ENCODE data around the gene FUCA1. TPM values are rescaled to one million over a fixed set of nuclear protein-coding genes. Genes with fewer than 3 reads are reported as not detected.

The FUCA1 gene
- total RNA-seq, 2 donors from 2014 or later = 9.7 to 14.0 TPM

- Histone ChIP-seq H3K9me3 (ENCODE audit: control insufficient read depth, low read length) (no peaks in the 10 kb centered on the region), H3K36me3 (ENCODE audit: control insufficient read depth, insufficient read depth, low read length) (no peaks in the 10 kb centered on the region), H3K4me3 (ENCODE audit: low read length) (no peak overlapping the region), H3K27me3 (ENCODE audit: control insufficient read depth, insufficient read depth, low read length, poor library complexity, severe bottlenecking) (peaks cover 28% of the 10 kb centered on the region), H3K27ac (ENCODE audit: low read depth, low read length) (no peak overlapping the region), H3K4me1 (ENCODE audit: control insufficient read depth, insufficient read depth, low read length) (no peaks in the 10 kb centered on the region), H3K9ac (ENCODE audit: extremely low read depth, low read length, poor library complexity, severe bottlenecking) (no peak overlapping the region)
- peaks cover 10% of the 10 kb centered on the region for H3K4me1 Mint-ChIP-seq
- TF ChIP-seq CTCF (conservative IDR thresholded peaks at IDR 0.05) = no peak
- no peak overlapping the region for H3K27ac Mint-ChIP-seq
- H3K4me3 Mint-ChIP-seq = no peak overlapping the region
- no peaks in the 10 kb centered on the region for H3K9me3 Mint-ChIP-seq
- WGBS, 2 experiments (ENCODE audit: insufficient coverage in 1 of 2, insufficient read length in 1 of 2) = 93 to 100% methylated on average over 4 of the region's 4 CpGs
- peaks cover 35% of the 10 kb centered on the region for H3K27me3 Mint-ChIP-seq (ENCODE audit: insufficient read depth)
- DNase-seq = no peak
- peaks cover 12% of the 10 kb centered on the region for H3K36me3 Mint-ChIP-seq (ENCODE audit: low read depth)
These were observed 2.6 kb downstream of the FUCA1 start for GRCh38 chr1:23865543-23865930.

- no peaks in the 10 kb centered on the region for H3K9me3 Mint-ChIP-seq
- H3K36me3 Mint-ChIP-seq (ENCODE audit: low read depth) = peaks cover 13% of the 10 kb centered on the region
- peaks cover 28% of the 10 kb centered on the region for H3K27me3 ChIP-seq (ENCODE audit: control insufficient read depth, insufficient read depth, low read length, poor library complexity, severe bottlenecking)
- H3K9ac ChIP-seq (ENCODE audit: extremely low read depth, low read length, poor library complexity, severe bottlenecking) = no peak overlapping the region
- TF ChIP-seq CTCF (conservative IDR thresholded peaks at IDR 0.05) = no peak
- no peaks in the 10 kb centered on the region for H3K4me1 ChIP-seq (ENCODE audit: control insufficient read depth, insufficient read depth, low read length)
- no peak overlapping the region for H3K4me3 ChIP-seq (ENCODE audit: low read length)
- no peak for DNase-seq
- H3K4me1 Mint-ChIP-seq = peaks cover 10% of the 10 kb centered on the region
- peaks cover 32% of the 10 kb centered on the region for H3K27me3 Mint-ChIP-seq (ENCODE audit: insufficient read depth)
- no peak overlapping the region for H3K27ac ChIP-seq (ENCODE audit: low read depth, low read length)
- H3K36me3 ChIP-seq (ENCODE audit: control insufficient read depth, insufficient read depth, low read length) = no peaks in the 10 kb centered on the region
- no peak overlapping the region for H3K4me3 Mint-ChIP-seq
- WGBS, 2 experiments (ENCODE audit: insufficient coverage in 1 of 2, insufficient read length in 1 of 2) = 93 to 94% methylated on average over 11 to 13 of the region's 13 CpGs
- no peak overlapping the region for H3K27ac Mint-ChIP-seq
- no peaks in the 10 kb centered on the region for H3K9me3 ChIP-seq (ENCODE audit: control insufficient read depth, low read length)
These were observed 3.1 kb downstream of the FUCA1 start for GRCh38 chr1:23864801-23865542.

- no peaks in the 10 kb centered on the region for H3K36me3 ChIP-seq (ENCODE audit: control insufficient read depth, insufficient read depth, low read length)
- H3K27me3 Mint-ChIP-seq (ENCODE audit: insufficient read depth) = peaks cover 18% of the 10 kb centered on the region
- no peak overlapping the region for H3K27ac ChIP-seq (ENCODE audit: low read depth, low read length)
- H3K27me3 ChIP-seq (ENCODE audit: control insufficient read depth, insufficient read depth, low read length, poor library complexity, severe bottlenecking) = peaks cover 19% of the 10 kb centered on the region
- TF ChIP-seq CTCF (conservative IDR thresholded peaks at IDR 0.05) = no peak
- H3K4me1 Mint-ChIP-seq = peaks cover 5% of the 10 kb centered on the region
- H3K4me3 Mint-ChIP-seq = no peak overlapping the region
- H3K9me3 ChIP-seq (ENCODE audit: control insufficient read depth, low read length) = no peaks in the 10 kb centered on the region
- no peak for DNase-seq
- 85% methylated on average over 3 of the region's 3 CpGs; no CpG with 5 or more reads in 1 of the 2 experiments for WGBS, 2 experiments (ENCODE audit: insufficient coverage in 1 of 2, insufficient read length in 1 of 2)
- H3K4me1 ChIP-seq (ENCODE audit: control insufficient read depth, insufficient read depth, low read length) = no peaks in the 10 kb centered on the region
- H3K9me3 Mint-ChIP-seq = no peaks in the 10 kb centered on the region
- no peak overlapping the region for H3K4me3 ChIP-seq (ENCODE audit: low read length)
- no peak overlapping the region for H3K9ac ChIP-seq (ENCODE audit: extremely low read depth, low read length, poor library complexity, severe bottlenecking)
- peaks cover 16% of the 10 kb centered on the region for H3K36me3 Mint-ChIP-seq (ENCODE audit: low read depth)
- H3K27ac Mint-ChIP-seq = no peak overlapping the region
These were observed 5.5 kb downstream of the FUCA1 start for GRCh38 chr1:23862640-23863039.

All from endodermal cell (in vitro differentiated cells).